T-helper 9 cell (primary cell): Measurements from ENCODE around the gene DNER.

Experiments used
- DNase-seq: peaks from one replicate; pipeline ENCODE4 v3.0.0-alpha.2; 2020

The DNER gene

DNA sequence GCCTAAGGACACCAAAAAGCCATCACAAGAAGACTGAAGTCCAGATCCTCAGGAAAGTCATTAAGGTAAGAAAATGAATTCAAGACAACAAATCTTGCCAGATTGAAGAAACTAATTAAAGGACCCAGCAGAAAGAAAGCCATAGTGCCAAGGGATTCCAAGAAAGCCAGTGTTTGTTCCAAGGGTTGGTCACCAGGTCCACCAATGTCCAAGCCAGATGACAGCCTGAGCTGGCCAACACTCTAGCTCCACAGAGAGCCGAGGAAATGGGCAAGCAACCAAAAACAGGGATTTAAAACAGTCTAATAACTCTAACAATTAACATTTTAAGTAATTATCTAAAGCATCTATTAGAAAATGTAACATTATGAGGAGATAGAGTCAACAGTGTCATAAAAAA lies 49.2 kb downstream of the DNER start:
- no peak for DNase-seq

DNA sequence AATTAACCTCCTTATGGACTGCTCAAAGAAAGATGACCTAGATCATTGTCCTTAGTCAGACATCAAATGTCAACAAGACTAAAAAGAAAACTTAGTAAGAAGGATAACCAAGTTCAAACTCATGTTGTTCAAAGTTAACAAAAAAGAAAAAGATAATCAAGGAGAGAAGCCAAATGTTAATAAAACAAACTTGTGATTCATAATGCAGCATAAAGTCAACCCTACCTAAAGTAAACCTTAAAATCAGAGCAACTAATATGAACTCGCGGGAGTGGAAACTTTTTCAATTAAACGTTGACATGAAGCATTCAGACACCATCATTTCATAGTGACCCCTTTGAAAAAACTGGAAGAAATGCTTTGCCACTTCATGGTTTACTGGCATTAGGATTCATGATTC lies 52.9 kb downstream of the DNER start:
- DNase-seq = no peak

DNA sequence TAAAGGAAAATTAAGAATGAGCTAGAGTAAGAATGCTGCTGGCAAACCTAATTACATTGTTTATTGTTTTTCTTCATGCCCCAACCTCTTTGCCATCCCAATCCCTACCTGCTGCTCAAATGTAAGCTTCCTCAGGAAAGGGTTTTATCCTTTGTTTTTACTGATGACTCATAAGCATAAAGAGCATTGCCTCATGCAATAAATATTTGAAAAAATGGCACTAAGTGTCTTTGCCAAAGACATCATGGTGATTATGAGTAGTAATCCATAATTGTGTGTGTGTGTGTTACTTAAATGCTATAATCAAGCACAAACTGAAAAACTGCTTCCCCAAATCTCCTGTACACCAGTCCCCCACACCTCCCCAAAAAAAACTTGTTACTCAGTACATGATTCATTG lies 53.4 kb downstream of the DNER start:
- DNase-seq = no peak

GRCh38 chr2:229660391-229660790 lies 54.0 kb downstream of the DNER start:
- no peak for DNase-seq

DNA sequence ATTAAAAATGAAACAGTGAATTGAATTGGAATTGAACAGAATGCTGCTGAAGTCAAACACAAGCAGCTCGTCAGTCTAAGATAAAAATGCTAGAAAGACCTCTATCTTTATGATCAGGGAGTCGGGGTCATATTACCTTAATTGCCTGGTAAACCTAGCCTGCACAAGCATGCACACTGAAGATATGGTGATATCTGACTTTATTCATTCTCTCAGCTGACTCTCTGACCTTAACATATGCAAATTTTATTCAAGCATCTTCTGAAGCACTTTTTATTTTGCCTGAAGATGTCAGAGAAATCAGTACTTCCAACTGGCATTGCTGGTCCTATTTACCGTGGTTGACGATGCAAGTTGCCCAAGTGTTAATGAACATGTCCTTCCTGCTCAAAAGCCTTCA lies 56.4 kb downstream of the DNER start:
- DNase-seq = no peak

DNA sequence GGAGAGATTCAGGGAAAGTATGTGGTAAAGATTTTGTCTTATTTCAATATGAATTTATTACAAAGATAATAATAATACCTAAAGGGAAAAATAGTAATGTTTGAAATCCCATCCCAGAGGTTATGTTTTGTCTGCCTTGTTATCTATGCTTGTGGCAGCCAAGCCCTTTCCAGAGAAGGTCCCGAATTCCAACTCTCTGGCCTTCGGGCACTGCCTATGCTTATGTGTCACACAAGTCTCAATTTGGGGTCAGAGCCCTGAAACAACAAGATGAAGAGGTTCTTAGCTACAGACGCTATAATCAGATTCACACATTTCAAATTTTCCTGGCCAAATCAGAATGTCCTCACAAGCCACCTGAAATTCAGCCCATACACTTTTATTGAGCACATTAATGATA lies 59.9 kb downstream of the DNER start:
- DNase-seq = no peak

DNA sequence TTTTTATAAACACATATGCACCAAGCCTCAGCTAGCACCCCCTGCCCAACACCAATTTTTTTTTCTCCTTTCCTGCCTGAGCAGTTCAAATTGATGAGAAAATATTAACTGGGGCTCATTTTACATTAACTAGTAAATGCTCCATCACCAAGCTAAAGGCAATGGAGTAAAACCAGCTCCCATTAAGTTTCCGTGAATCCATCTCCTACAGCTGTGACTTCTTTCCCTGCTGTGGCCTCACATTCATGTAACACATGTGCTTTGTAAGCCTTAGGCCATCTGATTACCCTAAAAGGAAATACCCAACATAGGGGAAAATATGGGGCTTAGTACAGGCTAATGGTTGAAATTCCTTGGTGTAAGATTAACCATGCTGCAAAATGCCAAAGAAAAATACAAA lies 60.8 kb downstream of the DNER start:
- no peak for DNase-seq

DNA sequence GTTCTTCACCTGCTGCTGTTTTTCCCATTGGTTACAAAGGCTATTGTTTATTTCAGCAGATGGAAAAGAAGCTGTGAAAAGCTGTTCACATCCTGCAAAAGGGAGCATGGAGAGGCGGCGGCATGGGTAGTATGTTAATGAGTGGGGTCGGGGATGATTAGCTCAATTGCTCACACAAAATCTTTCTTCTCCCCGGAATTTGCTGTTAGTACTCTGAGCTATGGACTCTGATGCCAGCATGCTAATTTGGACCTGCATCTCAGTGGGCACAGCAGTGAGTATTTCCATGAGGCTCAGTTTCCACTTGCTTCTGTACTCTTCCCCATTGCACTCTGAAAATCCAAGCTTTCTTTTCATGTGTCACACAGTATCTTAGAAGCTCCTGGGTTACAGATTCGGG lies 61.6 kb downstream of the DNER start:
- no peak for DNase-seq

GRCh38 chr2:229650901-229651300 lies 63.5 kb downstream of the DNER start:
- DNase-seq = no peak

- no peak for DNase-seq
These were observed 64.3 kb downstream of the DNER start for GRCh38 chr2:229650059-229650458.

DNA sequence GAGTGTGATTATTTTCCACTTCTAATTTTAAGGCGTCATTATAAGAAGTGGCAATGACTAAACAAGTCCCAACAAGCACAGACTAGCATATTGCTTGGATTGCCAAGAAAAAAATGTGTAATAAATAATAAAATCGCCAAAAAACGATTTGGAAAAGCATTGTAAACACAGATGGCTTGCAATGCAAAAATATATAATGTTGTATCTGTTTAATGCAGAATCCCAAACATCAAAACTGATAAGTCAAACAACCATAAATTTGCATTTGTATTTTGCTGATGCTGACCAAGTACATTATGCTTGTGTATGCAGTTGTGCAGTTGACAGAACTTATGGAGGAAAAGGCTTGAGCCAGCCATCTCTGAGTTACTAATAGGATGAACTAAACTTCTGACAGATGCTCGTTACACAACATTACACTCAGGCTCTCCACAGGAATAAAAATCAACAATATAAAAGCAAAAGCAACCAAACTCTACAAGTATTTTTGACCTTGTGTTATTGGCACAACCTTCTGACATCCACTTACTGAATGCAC lies 68.1 kb downstream of the DNER start:
- DNase-seq = no peak

- no peak for DNase-seq
These were observed 72.0 kb downstream of the DNER start for GRCh38 chr2:229642371-229642770.

- no peak for DNase-seq
These were observed 72.7 kb downstream of the DNER start for GRCh38 chr2:229641676-229642075.

- no peak for DNase-seq
These were observed 73.7 kb downstream of the DNER start for GRCh38 chr2:229640636-229641035.

- DNase-seq = no peak
These were observed 77.8 kb downstream of the DNER start for GRCh38 chr2:229636571-229636970.

DNA sequence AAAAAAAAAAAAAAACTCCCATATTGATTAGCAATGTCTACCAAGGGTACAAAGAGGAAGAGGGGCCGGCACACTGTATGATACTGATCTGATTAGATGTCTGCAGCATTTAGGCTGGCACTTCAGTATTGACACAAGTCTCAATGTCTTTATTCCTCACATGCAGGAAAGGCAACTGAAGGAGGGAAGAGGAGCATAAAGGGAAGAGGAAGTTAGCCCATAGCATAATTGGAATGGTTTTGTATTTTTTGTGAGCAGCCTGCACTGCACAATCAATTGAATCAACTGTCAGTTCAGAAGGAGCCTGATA lies 79.0 kb downstream of the DNER start:
- no peak for DNase-seq

- DNase-seq = no peak
These were observed 79.6 kb downstream of the DNER start for GRCh38 chr2:229634601-229635370.

GRCh38 chr2:229633556-229633955 lies 80.8 kb downstream of the DNER start:
- DNase-seq = no peak

DNA sequence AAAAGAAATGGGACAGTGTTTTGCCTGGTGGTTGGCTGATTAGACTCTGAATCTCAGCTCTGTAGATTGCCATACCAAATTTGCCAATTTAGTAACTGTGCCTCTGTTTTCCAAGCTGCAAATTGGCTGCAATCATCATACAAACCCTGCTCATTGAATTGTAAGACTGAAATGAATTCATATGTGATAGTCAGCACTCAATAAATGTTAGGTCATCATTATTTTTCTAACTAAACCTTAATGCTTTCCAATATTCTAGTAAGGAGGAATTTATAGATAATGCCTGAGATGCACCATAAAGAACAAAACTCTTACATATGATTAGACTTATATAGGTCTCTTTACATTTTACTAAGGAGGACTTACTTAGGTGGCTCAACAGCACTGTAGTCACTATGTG lies 85.3 kb downstream of the DNER start:
- no peak for DNase-seq

- no peak for DNase-seq
These were observed 86.6 kb downstream of the DNER start for GRCh38 chr2:229627728-229628127.

GRCh38 chr2:229622495-229623355 lies 91.6 kb downstream of the DNER start:
- DNase-seq = no peak

DNA sequence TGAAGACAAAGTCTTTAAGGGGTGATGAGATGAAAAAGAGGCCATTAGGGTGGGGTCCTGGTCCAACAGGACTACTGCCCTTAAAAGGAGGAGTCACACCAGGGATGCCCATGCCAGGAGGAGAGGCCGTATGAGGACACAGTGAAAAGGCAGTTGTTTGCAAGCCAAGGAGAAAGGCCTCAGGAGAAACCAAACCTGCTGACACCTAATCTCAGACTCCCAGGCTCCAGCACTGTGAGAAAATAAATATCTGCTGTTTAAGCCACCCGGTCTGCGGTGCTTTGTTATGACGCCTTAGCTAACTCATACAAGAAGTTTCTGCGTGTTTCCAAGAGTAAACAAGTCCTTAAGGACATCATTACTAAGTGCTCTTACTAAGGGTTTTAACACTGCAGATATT lies 93.6 kb downstream of the DNER start:
- DNase-seq = no peak

DNA sequence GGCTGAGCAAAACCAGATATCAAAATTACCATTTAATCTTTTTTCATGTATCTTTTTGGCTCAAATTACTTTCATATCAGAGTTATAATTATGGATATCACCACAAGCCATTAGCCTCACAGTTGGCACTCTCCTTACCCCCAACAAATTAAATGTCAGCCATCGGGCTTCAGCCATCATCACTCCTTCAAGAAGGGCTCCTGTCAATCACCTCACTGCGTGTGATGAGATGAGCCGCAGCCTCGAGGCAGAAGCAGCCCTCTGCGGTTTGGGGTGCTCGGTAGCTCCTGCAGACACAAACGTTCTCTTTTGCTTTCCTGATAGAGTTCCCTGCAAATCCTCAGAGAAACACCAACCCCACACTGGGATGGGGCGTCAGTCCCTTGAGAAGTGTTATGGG lies 94.1 kb downstream of the DNER start:
- DNase-seq = no peak

DNA sequence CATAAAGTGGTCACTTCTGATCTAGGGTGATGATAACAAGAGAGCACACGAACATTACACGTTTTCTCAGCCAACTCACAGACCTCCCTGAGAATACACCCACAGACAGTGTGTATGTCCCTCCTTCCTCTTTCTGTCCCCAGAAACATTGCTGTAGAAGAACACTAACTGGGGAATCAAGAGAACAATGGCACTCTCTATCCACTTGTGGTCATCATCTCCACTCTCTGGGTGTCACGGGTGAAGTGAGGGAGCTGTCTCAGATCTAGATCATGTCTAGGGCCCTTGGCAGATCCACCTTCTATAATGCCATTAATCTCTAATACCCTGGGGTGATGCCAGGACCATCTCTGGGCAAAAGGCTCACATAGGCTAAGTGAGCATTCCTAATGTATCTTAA lies 97.9 kb downstream of the DNER start:
- no peak for DNase-seq
